ENCODE results near the gene SPECC1L. TPM values are rescaled to one million over a fixed set of nuclear protein-coding genes. Genes with fewer than 3 reads are reported as not detected.
"Not testable (repeated sequence)": the region's sequence is repeated elsewhere in the genome, so short reads cannot be mapped to it uniquely, and the experiment has no call there.

SPECC1L gene
- total and polyA plus RNA-seq, 2 experiments from 2014 or later, result 21.1 to 34.0 TPM

GRCh38 chr22:24256736-24257135, 13.9 kb upstream of the SPECC1L start:
- H3K9me2 ChIP-seq (ENCODE audit: insufficient read depth); DNase-seq; H3K27me3 ChIP-seq (replicated peaks; ENCODE audit: insufficient read depth); in situ Hi-C loops (cut with MboI); H3K4me3 ChIP-seq; H2AFZ ChIP-seq; H3K9me3 ChIP-seq (ENCODE audit: low read depth); H4K20me1 ChIP-seq (ENCODE audit: insufficient read depth); H3K36me3 ChIP-seq (ENCODE audit: low read depth); H3K4me2 ChIP-seq (ENCODE audit: unreplicated experiment); H3K9ac ChIP-seq; H3K4me1 ChIP-seq (ENCODE audit: insufficient read depth); H3K27ac ChIP-seq; H3F3A ChIP-seq (ENCODE audit: insufficient read depth); H3K79me2 ChIP-seq (ENCODE audit: insufficient read depth): not testable (repeated sequence)
- WGBS, 2 experiments (ENCODE audit: low coverage in 1 of 2, low lambda C conversion rate in 2 of 2, missing lambda C conversion rate in 2 of 2), result 91 to 96% methylated on average over 5 to 6 of the region's 7 CpGs

DNA sequence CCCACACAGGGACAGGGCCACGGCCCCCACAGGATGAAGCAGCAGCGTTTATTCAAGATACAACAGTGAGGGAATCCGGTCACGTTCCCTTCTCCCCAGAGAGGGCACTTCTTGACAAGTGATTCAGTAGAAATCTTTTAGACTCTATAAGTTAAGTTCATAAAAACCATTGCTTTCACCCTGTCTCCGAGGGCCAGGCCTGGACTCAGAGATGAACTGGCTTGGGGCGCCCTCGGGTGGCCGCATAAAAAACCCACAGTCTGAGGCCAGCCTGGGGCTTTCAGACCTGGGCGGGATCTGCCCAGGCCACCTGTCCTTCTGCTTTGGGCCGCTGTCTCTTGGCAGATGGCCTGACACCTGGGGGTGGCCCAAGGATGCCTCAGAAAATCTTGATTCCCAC, 11.2 kb upstream of the SPECC1L start:
- WGBS, 2 experiments (ENCODE audit: low coverage in 1 of 2, low lambda C conversion rate in 2 of 2, missing lambda C conversion rate in 2 of 2), result 14 to 15% methylated on average over 8 to 10 of the region's 10 CpGs

GRCh38 chr22:24262185-24262749, 8.4 kb upstream of the SPECC1L start:
- H3K27me3 ChIP-seq (replicated peaks; ENCODE audit: insufficient read depth); H3K4me2 ChIP-seq (ENCODE audit: unreplicated experiment); H3K4me3 ChIP-seq; H3K9me3 ChIP-seq (ENCODE audit: low read depth); DNase-seq; H4K20me1 ChIP-seq (ENCODE audit: insufficient read depth); H3K36me3 ChIP-seq (ENCODE audit: low read depth); in situ Hi-C loops (cut with MboI); H3K4me1 ChIP-seq (ENCODE audit: insufficient read depth); H3F3A ChIP-seq (ENCODE audit: insufficient read depth); H3K79me2 ChIP-seq (ENCODE audit: insufficient read depth); H3K9ac ChIP-seq; H3K9me2 ChIP-seq (ENCODE audit: insufficient read depth); H3K27ac ChIP-seq; H2AFZ ChIP-seq: not testable (repeated sequence)
- 89 to 95% methylated on average over 18 of the region's 18 CpGs for WGBS, 2 experiments (ENCODE audit: low coverage in 1 of 2, low lambda C conversion rate in 2 of 2, missing lambda C conversion rate in 2 of 2)

More for the DNA sequence above, 11.2 kb upstream of the SPECC1L start:
- H3F3A ChIP-seq (ENCODE audit: insufficient read depth); H3K4me3 ChIP-seq; H3K36me3 ChIP-seq (ENCODE audit: low read depth); H3K9me3 ChIP-seq (ENCODE audit: low read depth); in situ Hi-C loops (cut with MboI); H3K4me1 ChIP-seq (ENCODE audit: insufficient read depth); H3K4me2 ChIP-seq (ENCODE audit: unreplicated experiment); H3K79me2 ChIP-seq (ENCODE audit: insufficient read depth); H4K20me1 ChIP-seq (ENCODE audit: insufficient read depth); H3K9me2 ChIP-seq (ENCODE audit: insufficient read depth); H2AFZ ChIP-seq; H3K27me3 ChIP-seq (replicated peaks; ENCODE audit: insufficient read depth); H3K9ac ChIP-seq; H3K27ac ChIP-seq: not testable (repeated sequence)
- DNase-seq, result peak; percentile 90

GRCh38 chr22:24263479-24263878, 7.2 kb upstream of the SPECC1L start:
- H3F3A ChIP-seq (ENCODE audit: insufficient read depth); H3K79me2 ChIP-seq (ENCODE audit: insufficient read depth); H3K4me2 ChIP-seq (ENCODE audit: unreplicated experiment); H3K9ac ChIP-seq; in situ Hi-C loops (cut with MboI); H3K4me3 ChIP-seq; H3K4me1 ChIP-seq (ENCODE audit: insufficient read depth); H2AFZ ChIP-seq; H3K27ac ChIP-seq; H3K9me2 ChIP-seq (ENCODE audit: insufficient read depth); H3K27me3 ChIP-seq (replicated peaks; ENCODE audit: insufficient read depth); H3K9me3 ChIP-seq (ENCODE audit: low read depth); H3K36me3 ChIP-seq (ENCODE audit: low read depth); H4K20me1 ChIP-seq (ENCODE audit: insufficient read depth); DNase-seq: not testable (repeated sequence)
- 96 to 97% methylated on average over 17 to 19 of the region's 19 CpGs for WGBS, 2 experiments (ENCODE audit: low coverage in 1 of 2, low lambda C conversion rate in 2 of 2, missing lambda C conversion rate in 2 of 2)

GRCh38 chr22:24264329-24264896, 6.2 kb upstream of the SPECC1L start:
- H3K4me2 ChIP-seq (ENCODE audit: unreplicated experiment); H3K4me1 ChIP-seq (ENCODE audit: insufficient read depth); H3K27ac ChIP-seq; in situ Hi-C loops (cut with MboI); H3K9me3 ChIP-seq (ENCODE audit: low read depth); H3K79me2 ChIP-seq (ENCODE audit: insufficient read depth); H3K27me3 ChIP-seq (replicated peaks; ENCODE audit: insufficient read depth); H3K36me3 ChIP-seq (ENCODE audit: low read depth); H3K9ac ChIP-seq; H3K9me2 ChIP-seq (ENCODE audit: insufficient read depth); H3K4me3 ChIP-seq; H4K20me1 ChIP-seq (ENCODE audit: insufficient read depth); H3F3A ChIP-seq (ENCODE audit: insufficient read depth); H2AFZ ChIP-seq: not testable (repeated sequence)
- DNase-seq, result peak; percentile 35
- WGBS, 2 experiments (ENCODE audit: low coverage in 1 of 2, low lambda C conversion rate in 2 of 2, missing lambda C conversion rate in 2 of 2), result 91 to 93% methylated on average over 3 of the region's 9 CpGs

All from GM23248 (cell line).